ENCODE data around the gene GPR150. TPM values are rescaled to one million over a fixed set of nuclear protein-coding genes. Genes with fewer than 3 reads are reported as not detected.

Gene GPR150
- polyA plus RNA-seq, 2 donors = 0.05 TPM; not detected in 1

Other genes starting within 250 kb of the GPR150 start
- not detected for gene FAM81B, start 228.7 kb upstream of the GPR150 start, polyA plus RNA-seq
- 10 to 100 TPM; 11.7 to 13.0 TPM for gene SKIC3, start 65.1 kb upstream of the GPR150 start, polyA plus RNA-seq
- gene ARSK, start 65.0 kb upstream of the GPR150 start, polyA plus RNA-seq = 1 to 10 TPM; 1.1 to 1.7 TPM
- 1 to 10 TPM; 1.1 to 1.6 TPM for gene RFESD, start 26.7 kb downstream of the GPR150 start, polyA plus RNA-seq
- gene SPATA9, start 62.9 kb downstream of the GPR150 start, polyA plus RNA-seq = under 1 TPM in 1 of 2 donors, not detected in 1; 0.06 TPM
- 1 to 10 TPM; 3.5 to 3.8 TPM for gene RHOBTB3, start 111.2 kb downstream of the GPR150 start, polyA plus RNA-seq
- gene GLRX, start 202.6 kb downstream of the GPR150 start, polyA plus RNA-seq = 10 to 100 TPM in 1 of 2 donors, 1 to 10 TPM in 1; 5.6 to 11.1 TPM

Measured in esophagus (tissue), 2 donors.